Tibial nerve (tissue), 3 donors: ENCODE results near the gene LST1.

Experiments
- POLR2A ChIP-seq, 2 donors: fragments of 450-650 bp; IDR thresholded peaks; one replicate each; pipeline ENCODE4 v1.6.1; 2017; ENCODE audit warnings: antibody characterized with exemption in 2 of 2, mild to moderate bottlenecking in 2 of 2, moderate library complexity in 2 of 2
- TF ChIP-seq, protein P1 (sequence below), 5 experiments: fragments of 200-600 bp in 3 of 5; fragments of 450-650 bp in 2 of 5; sonication (generic) in 3 of 5; IDR thresholded peaks; one replicate each; pipeline ENCODE4 v1.5.1; 2016 to 2019; ENCODE audit warnings: antibody characterized with exemption in 5 of 5, mild to moderate bottlenecking in 3 of 5, moderate library complexity in 2 of 5

DNA sequence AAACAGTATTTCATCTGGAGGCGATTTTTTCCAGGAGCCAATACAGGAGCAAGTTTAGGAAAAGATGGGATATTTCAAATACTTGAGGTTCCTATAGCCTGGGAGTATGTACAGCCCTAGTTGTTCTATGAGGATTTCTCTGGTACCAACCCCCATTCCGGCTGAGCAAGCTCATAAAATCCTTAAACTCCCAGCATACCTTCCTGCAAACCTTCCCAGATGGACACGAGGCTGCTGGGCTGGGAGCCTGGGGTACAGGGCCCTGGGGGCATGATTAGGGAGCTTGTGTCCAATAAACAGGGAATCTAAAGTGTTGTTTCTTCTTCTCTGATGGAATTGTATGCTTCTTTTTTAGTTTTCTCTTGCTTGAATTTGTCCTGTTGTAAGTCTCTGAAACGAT lies 35.9 kb downstream of the LST1 start:
- no peak for TF ChIP-seq POLR2A (IDR thresholded peaks at IDR 0.05)
- TF ChIP-seq, protein P1, sequence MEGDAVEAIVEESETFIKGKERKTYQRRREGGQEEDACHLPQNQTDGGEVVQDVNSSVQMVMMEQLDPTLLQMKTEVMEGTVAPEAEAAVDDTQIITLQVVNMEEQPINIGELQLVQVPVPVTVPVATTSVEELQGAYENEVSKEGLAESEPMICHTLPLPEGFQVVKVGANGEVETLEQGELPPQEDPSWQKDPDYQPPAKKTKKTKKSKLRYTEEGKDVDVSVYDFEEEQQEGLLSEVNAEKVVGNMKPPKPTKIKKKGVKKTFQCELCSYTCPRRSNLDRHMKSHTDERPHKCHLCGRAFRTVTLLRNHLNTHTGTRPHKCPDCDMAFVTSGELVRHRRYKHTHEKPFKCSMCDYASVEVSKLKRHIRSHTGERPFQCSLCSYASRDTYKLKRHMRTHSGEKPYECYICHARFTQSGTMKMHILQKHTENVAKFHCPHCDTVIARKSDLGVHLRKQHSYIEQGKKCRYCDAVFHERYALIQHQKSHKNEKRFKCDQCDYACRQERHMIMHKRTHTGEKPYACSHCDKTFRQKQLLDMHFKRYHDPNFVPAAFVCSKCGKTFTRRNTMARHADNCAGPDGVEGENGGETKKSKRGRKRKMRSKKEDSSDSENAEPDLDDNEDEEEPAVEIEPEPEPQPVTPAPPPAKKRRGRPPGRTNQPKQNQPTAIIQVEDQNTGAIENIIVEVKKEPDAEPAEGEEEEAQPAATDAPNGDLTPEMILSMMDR (IDR thresholded peaks at IDR 0.05): no peak
